ENCODE measurements around the gene ULK4. TPM values are rescaled to one million over a fixed set of nuclear protein-coding genes. Genes with fewer than 3 reads are reported as not detected.

Gene ULK4
- total and polyA plus RNA-seq, 2 of the 8 experiments (the other 6 are each of a cell fraction or from before 2014, with no cell fraction given) = 3.0 to 10.8 TPM

DNA sequence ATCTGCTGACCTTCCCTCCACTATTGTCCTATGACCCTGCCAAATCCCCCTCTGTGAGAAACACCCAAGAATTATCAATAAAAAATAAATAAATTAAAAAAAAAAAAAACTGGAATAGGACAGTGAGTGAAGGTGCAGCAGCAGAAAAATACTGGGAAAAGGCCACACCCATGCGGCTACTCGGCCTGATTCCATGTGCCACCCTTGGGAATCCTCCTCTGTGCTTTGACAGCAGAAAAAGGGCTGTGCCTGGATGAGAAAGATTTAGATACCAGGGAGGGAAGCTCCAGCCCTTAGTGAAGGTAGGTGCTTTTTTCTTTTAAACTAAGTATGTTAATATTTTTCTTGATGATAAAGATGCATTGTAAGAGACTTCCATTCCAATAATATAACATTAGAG is 654.8 kb downstream of the ULK4 start:
- 95% methylated on average over 2 of the region's 2 CpGs; no CpG with 5 or more reads in 1 of the 2 experiments for WGBS, 2 experiments (ENCODE audit: extremely low coverage in 1 of 2, insufficient coverage in 1 of 2, insufficient read length in 1 of 2, insufficient replicate concordance in 2 of 2, low coverage in 1 of 2, low lambda C conversion rate in 2 of 2, missing lambda C conversion rate in 1 of 2)
- Histone ChIP-seq H3K18ac (ENCODE audit: extremely low read depth, low read length) (no peak overlapping the region), H3K4me3 (ENCODE audit: extremely low read depth in 1 of 4, insufficient read depth in 2 of 4, low read depth in 3 of 4, low read length in 4 of 4) (no peak overlapping the region), H2BK20ac (ENCODE audit: low read length) (no peak overlapping the region), H4K8ac (ENCODE audit: extremely low read depth, insufficient read depth, low read length) (no peak overlapping the region), H3K79me1 (ENCODE audit: low read depth, low read length) (no peaks in the 10 kb centered on the region), H3K23ac (ENCODE audit: insufficient read length) (no peak overlapping the region), H2BK12ac (ENCODE audit: low read depth, low read length) (no peak overlapping the region), H2BK5ac (ENCODE audit: low read depth, low read length) (no peak overlapping the region), H4K5ac (ENCODE audit: insufficient read length, low read depth, low read length) (no peak overlapping the region), H3K27ac (ENCODE audit: low read depth, low read length) (no peak overlapping the region), H3K27me3 (replicated peaks in 1 of 4; ENCODE audit: control insufficient read depth in 3 of 4, extremely low read depth in 1 of 4, insufficient read depth in 3 of 4, low read length in 3 of 4) (no peaks in the 10 kb centered on the region), H4K20me1 (replicated peaks in 1 of 2; ENCODE audit: control insufficient read depth in 1 of 2, insufficient read depth in 2 of 2, low read length in 2 of 2) (no peaks in the 10 kb centered on the region), H3K79me2 (ENCODE audit: control insufficient read depth in 1 of 2, insufficient read depth in 2 of 2, low read length in 2 of 2) (no peaks in the 10 kb centered on the region), H3K9me3 (ENCODE audit: insufficient read depth in 2 of 2, low read depth in 1 of 2, low read length in 1 of 2) (no peaks in the 10 kb centered on the region), H2BK120ac (replicated peaks; ENCODE audit: low read depth, low read length) (no peak overlapping the region), H3K4me2 (ENCODE audit: insufficient read depth in 1 of 2, low read depth in 2 of 2, low read length in 2 of 2) (no peak overlapping the region), H3K56ac (replicated peaks; ENCODE audit: insufficient read length, low read depth, low read length) (no peak overlapping the region), H2BK15ac (ENCODE audit: low read length) (no peak overlapping the region), H3K4ac (replicated peaks; ENCODE audit: insufficient read length, low read depth, low read length) (no peak overlapping the region), H3K9ac (replicated peaks in 1 of 4; ENCODE audit: extremely low read depth in 1 of 4, low read depth in 3 of 4, low read length in 3 of 4) (no peak overlapping the region), H2AK5ac (ENCODE audit: low read depth, low read length) (no peak overlapping the region), H3K14ac (ENCODE audit: insufficient read length) (no peak overlapping the region), H4K91ac (replicated peaks; ENCODE audit: insufficient read length, low read length) (no peak overlapping the region), H3K23me2 (ENCODE audit: low read depth, low read length) (no peaks in the 10 kb centered on the region), H3K4me1 (replicated peaks in 1 of 4; ENCODE audit: control insufficient read depth in 3 of 4, insufficient read depth in 4 of 4, low read length in 3 of 4) (no peaks in the 10 kb centered on the region), H2AFZ (ENCODE audit: low read length) (no peak overlapping the region), H3K36me3 (ENCODE audit: control insufficient read depth in 2 of 4, insufficient read depth in 4 of 4, low read length in 3 of 4) (no peaks in the 10 kb centered on the region)
- FAIRE-seq (no peak), DNase-seq (ENCODE audit: low read depth in 1 of 2, low spot score in 2 of 2) (no peak)
- ChIA-PET CTCF (ENCODE audit: partially characterized antibody) (no interaction called here), POLR2A (ENCODE audit: partially characterized antibody) (no interaction called here)
- no peak for TF ChIP-seq GABPA (IDR thresholded peaks at IDR 0.05; ENCODE audit: borderline replicate concordance, insufficient read depth, low read length)
- TF ChIP-seq SRF (IDR thresholded peaks at IDR 0.05; ENCODE audit: low read depth, low read length) = no peak
- TF ChIP-seq CEBPB (IDR thresholded peaks at IDR 0.05; ENCODE audit: low read depth, low read length) = no peak
- no peak for TF ChIP-seq CHD2 (IDR thresholded peaks at IDR 0.05; ENCODE audit: low read length)
- TF ChIP-seq CHD1 (IDR thresholded peaks at IDR 0.05; ENCODE audit: low read depth, low read length) = no peak
- no peak for TF ChIP-seq KDM1A (IDR thresholded peaks at IDR 0.05; ENCODE audit: borderline replicate concordance, low read length)
- no peak for TF ChIP-seq KDM4A (IDR thresholded peaks at IDR 0.05; ENCODE audit: low read depth, low read length, severe bottlenecking)
- TF ChIP-seq, protein P1, sequence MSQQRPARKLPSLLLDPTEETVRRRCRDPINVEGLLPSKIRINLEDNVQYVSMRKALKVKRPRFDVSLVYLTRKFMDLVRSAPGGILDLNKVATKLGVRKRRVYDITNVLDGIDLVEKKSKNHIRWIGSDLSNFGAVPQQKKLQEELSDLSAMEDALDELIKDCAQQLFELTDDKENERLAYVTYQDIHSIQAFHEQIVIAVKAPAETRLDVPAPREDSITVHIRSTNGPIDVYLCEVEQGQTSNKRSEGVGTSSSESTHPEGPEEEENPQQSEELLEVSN (IDR thresholded peaks at IDR 0.05) = no peak
- TF ChIP-seq TAF7 (optimal IDR thresholded peaks at IDR 0.05; ENCODE audit: borderline replicate concordance, low read depth, low read length) = no peak
- no peak for TF ChIP-seq NANOG (IDR thresholded peaks at IDR 0.05; ENCODE audit: insufficient read depth, low read depth, low read length, poor library complexity, severe bottlenecking)
- TF ChIP-seq, protein P2, sequence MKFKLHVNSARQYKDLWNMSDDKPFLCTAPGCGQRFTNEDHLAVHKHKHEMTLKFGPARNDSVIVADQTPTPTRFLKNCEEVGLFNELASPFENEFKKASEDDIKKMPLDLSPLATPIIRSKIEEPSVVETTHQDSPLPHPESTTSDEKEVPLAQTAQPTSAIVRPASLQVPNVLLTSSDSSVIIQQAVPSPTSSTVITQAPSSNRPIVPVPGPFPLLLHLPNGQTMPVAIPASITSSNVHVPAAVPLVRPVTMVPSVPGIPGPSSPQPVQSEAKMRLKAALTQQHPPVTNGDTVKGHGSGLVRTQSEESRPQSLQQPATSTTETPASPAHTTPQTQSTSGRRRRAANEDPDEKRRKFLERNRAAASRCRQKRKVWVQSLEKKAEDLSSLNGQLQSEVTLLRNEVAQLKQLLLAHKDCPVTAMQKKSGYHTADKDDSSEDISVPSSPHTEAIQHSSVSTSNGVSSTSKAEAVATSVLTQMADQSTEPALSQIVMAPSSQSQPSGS (IDR thresholded peaks at IDR 0.05; ENCODE audit: low read length) = no peak

Measured in H1 (cell line).